Measurements from ENCODE around the gene SPTAN1.
"Not testable (repeated sequence)": the region's sequence is repeated elsewhere in the genome, so short reads cannot be mapped to it uniquely, and the experiment has no call there.

The SPTAN1 gene

GRCh38 chr9:128632066-128632465 lies 79.7 kb downstream of the SPTAN1 start:
- no peaks in the 10 kb centered on the region for H3K9me3 Mint-ChIP-seq
- ATAC-seq = no peak

GRCh38 chr9:128632486-128632885 lies 80.1 kb downstream of the SPTAN1 start:
- no peaks in the 10 kb centered on the region for H3K4me1 Mint-ChIP-seq
- no peak overlapping the region for H3K27ac Mint-ChIP-seq
- H3K4me3 Mint-ChIP-seq = no peak overlapping the region

More at GRCh38 chr9:128632066-128632465, 79.7 kb downstream of the SPTAN1 start:
- H3K4me1 Mint-ChIP-seq = no peaks in the 10 kb centered on the region
- H3K27me3 Mint-ChIP-seq = no peaks in the 10 kb centered on the region
- H3K4me3 Mint-ChIP-seq = no peak overlapping the region
- DNase-seq = no peak
- H3K27ac Mint-ChIP-seq = peak overlapping the region in 1 of 2 donors; percentile 85

GRCh38 chr9:128633057-128633456 lies 80.7 kb downstream of the SPTAN1 start:
- no peaks in the 10 kb centered on the region for H3K27me3 Mint-ChIP-seq
- DNase-seq = no peak

More at GRCh38 chr9:128632486-128632885, 80.1 kb downstream of the SPTAN1 start:
- Mint-ChIP-seq H3K27me3 (no peaks in the 10 kb centered on the region), H3K9me3 (no peaks in the 10 kb centered on the region)
- DNase-seq = no peak
- ATAC-seq = no peak

GRCh38 chr9:128633601-128634000 lies 81.2 kb downstream of the SPTAN1 start:
- ATAC-seq (no peak), DNase-seq (no peak)
- Mint-ChIP-seq H3K27ac (peak overlapping the region in 1 of 2 donors; percentile 19), H3K4me1 (no peaks in the 10 kb centered on the region), H3K27me3 (no peaks in the 10 kb centered on the region), H3K4me3 (no peak overlapping the region), H3K9me3 (no peaks in the 10 kb centered on the region)

More at GRCh38 chr9:128633057-128633456, 80.7 kb downstream of the SPTAN1 start:
- no peak for ATAC-seq
- H3K4me3 Mint-ChIP-seq = no peak overlapping the region
- no peaks in the 10 kb centered on the region for H3K9me3 Mint-ChIP-seq
- H3K27ac Mint-ChIP-seq = peak overlapping the region in 1 of 2 donors; percentile 22
- no peaks in the 10 kb centered on the region for H3K4me1 Mint-ChIP-seq

GRCh38 chr9:128634111-128634510 lies 81.7 kb downstream of the SPTAN1 start:
- no peaks in the 10 kb centered on the region for H3K9me3 Mint-ChIP-seq
- no peaks in the 10 kb centered on the region for H3K27me3 Mint-ChIP-seq
- H3K4me3 Mint-ChIP-seq = no peak overlapping the region
- DNase-seq (no peak), ATAC-seq (no peak)
- H3K27ac Mint-ChIP-seq = no peak overlapping the region
- no peaks in the 10 kb centered on the region for H3K4me1 Mint-ChIP-seq

GRCh38 chr9:128634651-128635262 lies 82.4 kb downstream of the SPTAN1 start:
- no peaks in the 10 kb centered on the region for H3K9me3 Mint-ChIP-seq
- ATAC-seq (peak; percentile 41), DNase-seq (no peak)
- no peaks in the 10 kb centered on the region for H3K27me3 Mint-ChIP-seq
- H3K4me3 Mint-ChIP-seq = no peak overlapping the region
- H3K4me1 Mint-ChIP-seq = no peaks in the 10 kb centered on the region
- H3K27ac Mint-ChIP-seq = peak overlapping the region in 1 of 2 donors; percentile 72

- Mint-ChIP-seq H3K27me3 (no peaks in the 10 kb centered on the region), H3K27ac (no peak overlapping the region), H3K4me3 (no peak overlapping the region), H3K4me1 (no peaks in the 10 kb centered on the region), H3K9me3 (no peaks in the 10 kb centered on the region)
- DNase-seq = no peak
- peak; percentile 45 for ATAC-seq
These were observed 83.1 kb downstream of the SPTAN1 start for GRCh38 chr9:128635266-128636023.

- Mint-ChIP-seq H3K4me3 (no peak overlapping the region), H3K4me1 (no peaks in the 10 kb centered on the region), H3K9me3 (no peaks in the 10 kb centered on the region), H3K27ac (no peak overlapping the region), H3K27me3 (no peaks in the 10 kb centered on the region)
- peak; percentile 22 for ATAC-seq
- no peak for DNase-seq
These were observed 83.6 kb downstream of the SPTAN1 start for GRCh38 chr9:128636024-128636390.

GRCh38 chr9:128636556-128637530 lies 84.5 kb downstream of the SPTAN1 start:
- Mint-ChIP-seq H3K4me1 (no peaks in the 10 kb centered on the region), H3K9me3 (no peaks in the 10 kb centered on the region), H3K4me3 (no peak overlapping the region), H3K27me3 (no peaks in the 10 kb centered on the region), H3K27ac (no peak overlapping the region)
- ATAC-seq (no peak), DNase-seq (no peak)

- DNase-seq (no peak), ATAC-seq (no peak)
- Mint-ChIP-seq H3K27me3 (no peaks in the 10 kb centered on the region), H3K9me3 (no peaks in the 10 kb centered on the region), H3K27ac (no peak overlapping the region), H3K4me1 (no peaks in the 10 kb centered on the region), H3K4me3 (no peak overlapping the region)
These were observed 85.3 kb downstream of the SPTAN1 start for GRCh38 chr9:128637656-128638055.

- H3K4me3 Mint-ChIP-seq = no peak overlapping the region
- H3K27ac Mint-ChIP-seq = no peak overlapping the region
These were observed 86.2 kb downstream of the SPTAN1 start for GRCh38 chr9:128638580-128638979.

GRCh38 chr9:128640603-128641002 lies 88.2 kb downstream of the SPTAN1 start:
- DNase-seq = no peak
- no peak overlapping the region for H3K27ac Mint-ChIP-seq
- peaks cover 6% of the 10 kb centered on the region for H3K4me1 Mint-ChIP-seq
- no peaks in the 10 kb centered on the region for H3K27me3 Mint-ChIP-seq
- no peak for ATAC-seq
- H3K4me3 Mint-ChIP-seq = no peak overlapping the region
- no peaks in the 10 kb centered on the region for H3K9me3 Mint-ChIP-seq

More at GRCh38 chr9:128638580-128638979, 86.2 kb downstream of the SPTAN1 start:
- no peak for ATAC-seq
- no peaks in the 10 kb centered on the region for H3K27me3 Mint-ChIP-seq
- DNase-seq = no peak
- no peaks in the 10 kb centered on the region for H3K9me3 Mint-ChIP-seq
- H3K4me1 Mint-ChIP-seq = peaks cover 3% of the 10 kb centered on the region

- DNase-seq = no peak
- peak overlapping the region in 1 of 2 donors; percentile 50 for H3K27ac Mint-ChIP-seq
- ATAC-seq = no peak
- no peaks in the 10 kb centered on the region for H3K27me3 Mint-ChIP-seq
- no peaks in the 10 kb centered on the region for H3K9me3 Mint-ChIP-seq
- no peak overlapping the region for H3K4me3 Mint-ChIP-seq
- H3K4me1 Mint-ChIP-seq = peaks cover 6% of the 10 kb centered on the region
These were observed 90.4 kb downstream of the SPTAN1 start for GRCh38 chr9:128642675-128643245.

GRCh38 chr9:128643519-128644300 lies 91.3 kb downstream of the SPTAN1 start:
- no peaks in the 10 kb centered on the region for H3K27me3 Mint-ChIP-seq
- H3K4me1 Mint-ChIP-seq = peaks cover 6% of the 10 kb centered on the region
- H3K27ac Mint-ChIP-seq = no peak overlapping the region
- H3K4me3 Mint-ChIP-seq = no peak overlapping the region
- DNase-seq = no peak
- H3K9me3 Mint-ChIP-seq = no peaks in the 10 kb centered on the region
- no peak for ATAC-seq

GRCh38 chr9:128648206-128648605 lies 95.8 kb downstream of the SPTAN1 start:
- H3K27ac Mint-ChIP-seq, H3K27me3 Mint-ChIP-seq, H3K4me1 Mint-ChIP-seq, H3K9me3 Mint-ChIP-seq, H3K4me3 Mint-ChIP-seq: not testable (repeated sequence)
- ATAC-seq (peak; percentile 100), DNase-seq (peak; percentile 68 to 77)
